Activated CD4-positive, alpha-beta T cell treated with anti-CD3 and anti-CD28 coated beads, Interleukin-2, amount 10 ng/mL, durations not matched to agents 7 days and 5 days (primary cell): Measurements from ENCODE around the gene TRRAP. TPM values are rescaled to one million over a fixed set of nuclear protein-coding genes. Genes with fewer than 3 reads are reported as not detected.

Experiments used
- CTCF ChIA-PET: fragments of 350-600 bp; sonication (Branson Sonifier 250); formaldehyde crosslinking; loops from one replicate; lab custom pipeline; 2021; ENCODE audit warnings: antibody characterized with exemption; lab: Charles Lee
- POLR2A ChIA-PET: fragments of 350-600 bp; sonication (Branson Sonifier 250); formaldehyde crosslinking; loops from one replicate; lab custom pipeline; 2021; ENCODE audit warnings: antibody characterized with exemption; lab: Charles Lee
- DNase-seq: peaks from one replicate; pipeline ENCODE4 v3.0.0-alpha.2; 2020
- H3K27ac Mint-ChIP-seq: one replicate; pipeline ENCODE4 v1.8.0; 2021; ENCODE audit warnings: mild to moderate bottlenecking, moderate library complexity, mixed read lengths
- H3K27me3 Mint-ChIP-seq: one replicate; pipeline ENCODE4 v1.8.0; 2021; ENCODE audit warnings: mixed read lengths
- H3K36me3 Mint-ChIP-seq: one replicate; pipeline ENCODE4 v1.8.0; 2021; ENCODE audit warnings: low read depth, mixed read lengths
- H3K4me1 Mint-ChIP-seq: one replicate; pipeline ENCODE4 v1.8.0; 2021; ENCODE audit warnings: mixed read lengths
- H3K4me3 Mint-ChIP-seq: one replicate; pipeline ENCODE4 v1.8.0; 2021; ENCODE audit warnings: mild to moderate bottlenecking, moderate library complexity, mixed read lengths
- H3K9me3 Mint-ChIP-seq: one replicate; pipeline ENCODE4 v1.8.0; 2021; ENCODE audit warnings: mixed read lengths
- total RNA-seq, 2 experiments: library from RNA; stranded (reverse); gene quantifications; one replicate each; pipeline ENCODE4 v1.2.3, GENCODE V29; 2021

Gene TRRAP
- total RNA-seq, 2 experiments from 2014 or later = 63.4 to 65.1 TPM

DNA sequence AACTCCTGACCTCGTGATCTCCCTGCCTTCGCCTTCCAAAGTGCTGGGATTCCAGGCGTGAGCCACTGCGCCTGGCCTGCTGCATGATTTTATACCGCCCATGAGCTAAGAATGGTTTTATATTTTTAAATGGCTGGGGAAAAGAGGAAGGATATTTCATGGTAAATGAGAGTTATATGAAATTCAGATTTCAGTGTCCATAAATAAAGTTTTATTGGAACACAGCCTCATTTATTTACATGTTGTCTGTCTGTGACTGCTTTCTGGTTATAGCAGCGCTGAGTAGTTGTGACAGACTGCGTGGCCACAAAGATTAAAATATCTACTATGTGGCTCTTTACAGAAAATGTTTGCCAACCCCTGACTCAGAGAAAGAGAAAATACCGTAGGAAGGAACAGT lies 2.2 kb downstream of the TRRAP start:
- peak overlapping the region; percentile 96 for H3K4me3 Mint-ChIP-seq
- POLR2A ChIA-PET = no interaction called here

DNA sequence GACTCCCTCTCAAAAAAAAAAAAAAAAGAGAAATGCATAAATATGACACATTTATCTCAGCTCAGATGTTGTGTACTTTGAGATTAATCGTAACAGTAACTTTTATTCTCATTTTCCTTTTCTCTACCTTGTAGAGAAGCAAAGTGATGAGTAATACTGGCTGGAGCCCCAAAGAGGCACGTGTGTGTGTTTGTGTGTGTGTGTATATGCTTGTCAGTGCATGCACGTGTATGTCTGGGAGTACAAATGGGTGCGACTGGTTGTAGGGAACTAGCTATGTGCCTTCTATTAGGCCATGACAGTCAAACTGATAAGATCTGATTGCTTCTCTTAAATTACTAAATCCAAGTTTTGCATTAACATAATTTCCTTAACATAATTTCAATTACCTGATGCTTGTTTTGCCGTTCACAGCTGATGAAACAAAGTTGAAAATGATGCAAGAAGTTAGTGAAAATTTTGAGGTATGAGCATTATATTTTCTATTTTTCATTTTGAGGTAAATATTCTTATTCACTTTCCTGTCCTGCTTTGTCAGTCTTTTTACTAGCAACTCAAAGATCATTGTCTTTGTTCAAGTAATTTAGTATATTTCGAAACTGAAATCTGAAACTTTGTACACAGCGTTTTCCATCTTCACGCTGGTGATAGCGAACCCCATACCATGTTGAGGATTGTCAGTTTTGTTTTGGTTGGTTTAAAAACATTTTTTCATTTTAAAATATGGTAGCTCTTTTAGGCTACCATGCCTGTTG lies 3.4 kb downstream of the TRRAP start:
- CTCF ChIA-PET = interaction anchor here (0.7 to 1.5 kb wide), 4 partner anchors 9 to 102 kb away, joined by 3 to 6 read pairs (median 4); no protein-coding TSS in a partner anchor
- Mint-ChIP-seq H3K36me3 (peaks cover 31% of the 10 kb centered on the region), H3K4me1 (peaks cover 25% of the 10 kb centered on the region), H3K9me3 (no peaks in the 10 kb centered on the region), H3K27ac (peak overlapping the region; percentile 87), H3K27me3 (no peaks in the 10 kb centered on the region), H3K4me3 (peak overlapping the region; percentile 50)
- POLR2A ChIA-PET = no interaction called here
- no peak for DNase-seq

More for the DNA sequence above, 2.2 kb downstream of the TRRAP start:
- Mint-ChIP-seq H3K27ac (peak overlapping the region; percentile 95), H3K36me3 (peaks cover 31% of the 10 kb centered on the region), H3K27me3 (no peaks in the 10 kb centered on the region), H3K4me1 (peaks cover 25% of the 10 kb centered on the region), H3K9me3 (no peaks in the 10 kb centered on the region)
- no peak for DNase-seq
- CTCF ChIA-PET = interaction anchor here (1.0 to 1.6 kb wide), 3 partner anchors 16 to 69 kb away, joined by 3 read pairs; no protein-coding TSS in a partner anchor

DNA sequence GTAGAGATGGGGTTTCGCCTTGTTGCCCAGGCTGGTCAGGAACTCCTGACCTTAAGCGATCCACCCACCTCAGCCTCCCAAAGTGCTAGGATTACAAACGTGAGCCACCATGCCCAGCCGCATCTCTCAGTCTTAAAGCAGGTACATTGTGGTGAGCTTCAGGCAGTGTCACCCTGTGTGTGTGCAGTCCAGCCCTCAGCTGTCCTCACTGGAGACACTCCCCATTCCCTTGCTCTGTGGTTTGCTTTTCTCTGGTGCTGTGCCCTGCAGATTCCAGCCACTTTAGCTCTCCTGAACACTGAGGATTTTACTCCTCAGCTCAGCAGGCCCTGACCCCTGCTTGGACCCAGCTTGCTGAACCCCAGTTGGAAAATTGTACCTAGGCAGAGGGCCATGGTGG lies 6.1 kb downstream of the TRRAP start:
- Mint-ChIP-seq H3K27ac (no peak overlapping the region), H3K27me3 (no peaks in the 10 kb centered on the region), H3K4me3 (no peak overlapping the region), H3K9me3 (no peaks in the 10 kb centered on the region), H3K36me3 (peaks cover 41% of the 10 kb centered on the region), H3K4me1 (peaks cover 32% of the 10 kb centered on the region)
- no peak for DNase-seq
- ChIA-PET CTCF (interaction anchor here (0.6 to 0.7 kb wide), 2 partner anchors 14 to 16 kb away, joined by 4 read pairs; no protein-coding TSS in a partner anchor), POLR2A (no interaction called here)

DNA sequence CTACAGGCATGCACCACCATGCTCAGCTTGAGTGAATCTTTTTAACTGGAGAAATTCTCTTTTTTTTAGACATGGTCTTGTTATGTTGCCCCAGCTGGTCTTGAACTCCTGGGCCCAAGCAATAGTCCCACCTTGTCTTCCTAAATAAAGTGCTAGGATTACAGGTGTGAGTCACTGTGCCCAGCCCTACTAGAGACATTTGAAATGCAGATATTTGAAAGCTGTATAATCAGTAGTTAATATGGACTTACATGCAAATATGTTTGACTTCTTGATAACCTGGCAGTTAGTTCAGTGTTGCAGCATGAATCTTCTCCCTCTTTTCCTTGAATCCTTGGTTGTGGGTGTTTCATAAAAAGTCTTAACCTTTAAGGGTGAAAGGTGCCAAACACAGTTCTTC lies 8.7 kb downstream of the TRRAP start:
- ChIA-PET POLR2A (no interaction called here), CTCF (interaction anchor here (1.1 to 3.7 kb wide), 2 partner anchors 9 kb away, joined by 3 to 24 read pairs; partner anchors contain the start of gene TRRAP)
- Mint-ChIP-seq H3K27me3 (no peaks in the 10 kb centered on the region), H3K4me3 (no peak overlapping the region), H3K9me3 (no peaks in the 10 kb centered on the region), H3K36me3 (peaks cover 38% of the 10 kb centered on the region), H3K4me1 (peaks cover 14% of the 10 kb centered on the region), H3K27ac (no peak overlapping the region)
- no peak for DNase-seq

DNA sequence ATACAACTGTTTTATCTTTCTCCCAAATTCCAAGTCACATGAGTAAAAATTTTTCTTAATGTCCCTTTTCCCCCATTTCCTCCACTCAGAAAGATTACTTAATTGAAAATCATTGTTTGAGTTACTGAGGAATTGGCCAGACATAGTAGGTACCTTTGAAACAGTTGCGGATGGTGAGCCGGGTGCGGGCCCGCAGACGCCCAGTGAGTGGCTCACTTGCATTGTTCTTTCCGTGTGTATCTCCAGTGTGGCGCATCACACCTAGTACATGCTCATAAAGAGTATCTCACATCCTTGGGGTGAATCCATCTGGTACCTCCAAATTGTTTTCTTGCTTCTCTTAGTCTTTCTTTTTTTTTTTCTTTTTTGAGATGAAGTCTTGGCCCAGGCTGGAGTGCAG lies 14.3 kb downstream of the TRRAP start:
- no peak overlapping the region for H3K27ac Mint-ChIP-seq
- POLR2A ChIA-PET = no interaction called here
- H3K36me3 Mint-ChIP-seq = peaks cover 54% of the 10 kb centered on the region
- no peak overlapping the region for H3K4me3 Mint-ChIP-seq
- peaks cover 8% of the 10 kb centered on the region for H3K4me1 Mint-ChIP-seq
- H3K27me3 Mint-ChIP-seq = no peaks in the 10 kb centered on the region
- H3K9me3 Mint-ChIP-seq = no peaks in the 10 kb centered on the region
- CTCF ChIA-PET = no interaction called here
- no peak for DNase-seq

DNA sequence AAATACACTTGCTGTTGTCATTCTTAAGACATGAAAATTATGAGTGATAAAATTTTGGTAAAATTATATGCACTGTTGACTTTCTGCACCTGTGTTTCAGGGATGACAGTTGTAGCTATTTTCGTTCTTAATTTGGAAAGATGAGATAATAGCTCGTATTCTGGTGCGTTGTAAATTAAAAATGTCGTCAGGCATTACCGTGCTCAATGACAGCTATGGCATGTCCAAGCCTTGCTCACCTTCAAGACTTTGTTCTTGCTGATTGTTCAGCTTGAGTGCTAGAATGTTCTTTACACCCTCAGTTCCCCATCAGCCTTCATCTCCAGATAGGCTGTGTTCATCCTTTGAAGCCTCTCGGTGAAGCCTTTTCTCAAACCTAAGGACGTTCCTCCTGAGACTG lies 21.5 kb downstream of the TRRAP start:
- CTCF ChIA-PET = interaction anchor here (0.6 to 0.9 kb wide), 3 partner anchors 15 to 435 kb away, joined by 3 to 4 read pairs (median 3); partner anchors contain the start of gene TRRAP
- Mint-ChIP-seq H3K27ac (no peak overlapping the region), H3K4me1 (no peaks in the 10 kb centered on the region), H3K27me3 (no peaks in the 10 kb centered on the region), H3K36me3 (peaks cover 64% of the 10 kb centered on the region), H3K9me3 (no peaks in the 10 kb centered on the region), H3K4me3 (no peak overlapping the region)
- DNase-seq = no peak
- POLR2A ChIA-PET = no interaction called here

DNA sequence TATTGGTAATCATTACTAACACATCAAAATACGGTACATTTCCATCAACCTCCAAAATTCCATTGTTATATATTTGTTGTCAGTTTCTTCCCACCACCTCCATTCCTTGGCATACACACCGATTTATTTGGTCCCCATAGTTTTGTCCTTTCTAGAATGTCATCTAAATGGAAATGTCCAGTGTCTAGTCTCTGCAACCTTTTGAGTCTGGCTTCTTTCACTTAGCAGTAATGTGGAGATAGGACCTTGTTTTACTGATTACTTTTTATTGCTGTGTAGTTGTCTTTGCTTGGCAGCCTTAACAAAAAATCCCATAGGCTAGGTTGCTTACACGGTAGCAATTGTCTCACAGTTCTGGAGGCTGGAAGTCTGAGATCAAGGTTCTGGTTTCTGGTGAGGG lies 22.5 kb downstream of the TRRAP start:
- ChIA-PET CTCF (no interaction called here), POLR2A (no interaction called here)
- no peaks in the 10 kb centered on the region for H3K4me1 Mint-ChIP-seq
- no peak overlapping the region for H3K4me3 Mint-ChIP-seq
- no peak for DNase-seq
- H3K27me3 Mint-ChIP-seq = no peaks in the 10 kb centered on the region
- peaks cover 64% of the 10 kb centered on the region for H3K36me3 Mint-ChIP-seq
- no peaks in the 10 kb centered on the region for H3K9me3 Mint-ChIP-seq
- H3K27ac Mint-ChIP-seq = peak overlapping the region; percentile 10

DNA sequence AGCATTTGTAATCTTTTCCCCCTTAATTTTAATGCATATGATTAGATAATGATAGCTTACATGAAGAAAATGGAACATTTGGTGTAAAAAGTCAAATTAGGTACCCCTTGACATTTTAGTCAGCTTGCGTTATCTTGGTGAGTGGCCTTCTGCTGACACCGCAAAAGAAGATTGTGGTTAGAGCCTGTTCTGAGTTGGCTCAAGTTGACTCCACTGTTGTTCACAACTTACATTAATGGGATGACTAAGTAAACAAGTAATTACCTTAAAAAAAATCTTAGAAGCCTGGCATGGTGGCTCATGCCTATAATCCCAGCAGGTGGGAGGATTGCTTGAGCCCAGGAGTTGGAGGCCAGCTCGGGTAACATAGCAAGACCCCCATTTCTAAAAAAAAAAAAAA lies 24.2 kb downstream of the TRRAP start:
- Mint-ChIP-seq H3K36me3 (peaks cover 60% of the 10 kb centered on the region), H3K27ac (no peak overlapping the region), H3K27me3 (no peaks in the 10 kb centered on the region), H3K4me1 (no peaks in the 10 kb centered on the region), H3K9me3 (no peaks in the 10 kb centered on the region), H3K4me3 (no peak overlapping the region)
- CTCF ChIA-PET = interaction anchor here (0.8 to 1.3 kb wide), 6 partner anchors 9 to 103 kb away, joined by 3 to 5 read pairs (median 3); no protein-coding TSS in a partner anchor
- DNase-seq = no peak
- POLR2A ChIA-PET = no interaction called here

DNA sequence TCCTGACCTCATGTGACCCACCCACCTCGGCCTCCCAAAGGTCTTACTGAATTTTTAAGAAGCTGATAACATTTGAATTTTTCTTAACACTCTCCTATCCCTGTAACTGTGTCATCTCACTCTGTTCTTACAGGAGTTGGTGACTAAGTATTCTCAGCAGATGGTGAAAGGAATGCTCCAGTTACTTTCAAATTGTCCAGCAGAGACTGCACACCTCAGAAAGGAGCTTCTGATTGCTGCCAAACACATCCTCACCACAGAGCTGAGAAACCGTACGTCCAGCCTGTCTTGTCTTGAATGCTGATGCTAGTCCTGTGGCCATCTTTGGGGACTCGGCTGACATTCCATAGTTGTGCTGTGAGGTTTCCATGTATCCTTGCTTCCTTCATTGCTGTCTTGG lies 24.9 kb downstream of the TRRAP start:
- Mint-ChIP-seq H3K27ac (no peak overlapping the region), H3K4me1 (no peaks in the 10 kb centered on the region), H3K4me3 (no peak overlapping the region), H3K36me3 (peaks cover 62% of the 10 kb centered on the region), H3K27me3 (no peaks in the 10 kb centered on the region), H3K9me3 (no peaks in the 10 kb centered on the region)
- DNase-seq = no peak
- POLR2A ChIA-PET = no interaction called here
- CTCF ChIA-PET = interaction anchor here (0.9 to 1.3 kb wide), 4 partner anchors 9 to 23 kb away, joined by 3 to 5 read pairs (median 4); no protein-coding TSS in a partner anchor

DNA sequence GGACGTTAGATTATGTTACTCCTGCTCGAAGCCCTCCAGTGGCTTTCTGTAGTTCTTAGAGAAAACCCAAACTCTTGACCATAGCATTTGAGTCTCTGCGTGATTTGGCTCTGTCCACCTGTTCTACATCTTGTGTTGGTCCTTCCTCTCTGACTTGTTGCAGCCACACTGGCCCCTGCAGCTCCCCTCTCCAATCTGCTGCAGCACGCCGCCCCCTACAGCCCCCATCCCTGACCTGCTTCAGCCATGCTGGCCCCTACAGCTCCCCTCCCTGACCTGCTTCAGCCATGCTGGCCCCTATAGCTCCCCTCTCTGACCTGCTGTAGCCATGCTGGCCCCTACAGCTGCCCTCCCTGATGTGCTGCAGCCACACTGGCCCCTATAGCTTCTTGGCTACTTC lies 29.2 kb downstream of the TRRAP start:
- no peaks in the 10 kb centered on the region for H3K27me3 Mint-ChIP-seq
- POLR2A ChIA-PET = no interaction called here
- no peaks in the 10 kb centered on the region for H3K4me1 Mint-ChIP-seq
- CTCF ChIA-PET = no interaction called here
- no peak overlapping the region for H3K4me3 Mint-ChIP-seq
- no peaks in the 10 kb centered on the region for H3K9me3 Mint-ChIP-seq
- no peak for DNase-seq
- H3K27ac Mint-ChIP-seq = no peak overlapping the region
- peaks cover 61% of the 10 kb centered on the region for H3K36me3 Mint-ChIP-seq

DNA sequence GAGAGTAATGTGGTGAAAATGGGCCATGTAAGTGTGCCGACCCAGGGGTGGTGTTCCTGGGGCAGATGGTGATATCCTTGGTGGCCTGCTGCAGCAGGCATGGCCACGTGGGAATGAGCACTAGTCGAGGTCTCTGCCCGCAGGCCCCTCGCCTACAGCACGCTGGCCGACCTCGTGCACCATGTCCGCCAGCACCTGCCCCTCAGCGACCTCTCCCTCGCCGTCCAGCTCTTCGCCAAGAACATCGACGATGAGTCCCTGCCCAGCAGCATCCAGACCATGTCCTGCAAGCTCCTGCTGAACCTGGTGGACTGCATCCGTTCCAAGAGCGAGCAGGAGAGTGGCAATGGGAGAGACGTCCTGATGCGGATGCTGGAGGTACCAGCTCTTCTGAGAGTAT lies 30.3 kb downstream of the TRRAP start:
- H3K27ac Mint-ChIP-seq = no peak overlapping the region
- H3K4me1 Mint-ChIP-seq = no peaks in the 10 kb centered on the region
- no peaks in the 10 kb centered on the region for H3K9me3 Mint-ChIP-seq
- H3K27me3 Mint-ChIP-seq = no peaks in the 10 kb centered on the region
- no peak for DNase-seq
- ChIA-PET CTCF (interaction anchor here (0.6 kb wide), 2 partner anchors 60 to 76 kb away, joined by 3 to 4 read pairs; no protein-coding TSS in a partner anchor), POLR2A (interaction anchor here (0.5 kb wide), 1 partner anchor 185 kb away, joined by 3 read pairs; no protein-coding TSS in a partner anchor)
- H3K4me3 Mint-ChIP-seq = no peak overlapping the region
- peaks cover 62% of the 10 kb centered on the region for H3K36me3 Mint-ChIP-seq

DNA sequence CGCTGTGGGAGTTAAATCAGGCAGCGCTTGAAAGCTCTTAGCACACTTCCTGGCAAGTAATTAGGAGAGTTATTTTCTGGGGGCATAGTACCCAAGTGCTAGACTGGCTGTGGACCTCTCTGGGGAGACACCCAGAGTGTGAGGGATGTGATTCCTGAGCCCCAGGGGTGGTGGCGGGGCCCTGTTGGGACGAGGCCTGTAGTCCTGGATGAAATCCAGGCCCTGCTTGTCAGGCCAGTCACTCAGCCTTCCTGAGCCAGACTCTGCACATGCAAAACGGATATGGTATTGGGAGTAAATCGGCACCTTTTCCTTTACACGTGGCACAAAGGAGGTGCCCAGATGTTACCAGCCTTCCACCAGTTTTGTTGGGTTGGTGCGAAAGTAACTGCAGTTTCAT lies 31.2 kb downstream of the TRRAP start:
- no peak overlapping the region for H3K27ac Mint-ChIP-seq
- no peak for DNase-seq
- no peaks in the 10 kb centered on the region for H3K4me1 Mint-ChIP-seq
- CTCF ChIA-PET = no interaction called here
- H3K4me3 Mint-ChIP-seq = no peak overlapping the region
- POLR2A ChIA-PET = no interaction called here
- H3K9me3 Mint-ChIP-seq = no peaks in the 10 kb centered on the region
- peaks cover 62% of the 10 kb centered on the region for H3K36me3 Mint-ChIP-seq
- no peaks in the 10 kb centered on the region for H3K27me3 Mint-ChIP-seq

DNA sequence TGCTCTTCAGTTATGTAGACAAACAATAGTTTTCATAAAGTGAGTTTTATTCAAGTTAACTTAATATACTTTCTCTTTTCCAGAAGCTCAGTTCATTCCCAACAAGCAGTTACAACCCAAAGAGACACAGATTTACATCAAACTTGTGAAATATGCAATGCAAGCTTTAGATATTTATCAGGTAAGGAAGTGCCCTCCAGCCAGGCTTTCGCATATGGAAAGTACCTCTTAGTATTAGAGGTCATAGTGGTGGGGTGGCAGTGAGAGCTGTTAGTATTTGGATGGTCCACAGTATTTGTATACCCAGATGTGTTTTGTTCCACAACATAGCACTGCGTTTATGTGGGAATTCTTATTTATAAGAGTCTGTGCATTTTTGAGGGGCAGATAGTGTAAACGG lies 32.1 kb downstream of the TRRAP start:
- H3K36me3 Mint-ChIP-seq = peaks cover 56% of the 10 kb centered on the region
- no peak overlapping the region for H3K27ac Mint-ChIP-seq
- no peaks in the 10 kb centered on the region for H3K9me3 Mint-ChIP-seq
- no peaks in the 10 kb centered on the region for H3K4me1 Mint-ChIP-seq
- H3K4me3 Mint-ChIP-seq = no peak overlapping the region
- POLR2A ChIA-PET = no interaction called here
- no peak for DNase-seq
- no peaks in the 10 kb centered on the region for H3K27me3 Mint-ChIP-seq
- CTCF ChIA-PET = no interaction called here
